GM10266 (cell line): ENCODE data around the gene PGR.

Experiments used
- DNase-seq: peaks from one replicate; pipeline ENCODE4 v3.0.0; 2012; ENCODE audit errors: extremely low spot score
- TF ChIP-seq, protein P1 (sequence below): IDR thresholded peaks from 2 replicates; pipeline ENCODE4 v1.5.1; 2012; ENCODE audit warnings: mild to moderate bottlenecking, low read depth; ENCODE audit not compliant: control insufficient read depth, insufficient read depth; ENCODE audit errors: missing control alignments

Gene PGR

DNA sequence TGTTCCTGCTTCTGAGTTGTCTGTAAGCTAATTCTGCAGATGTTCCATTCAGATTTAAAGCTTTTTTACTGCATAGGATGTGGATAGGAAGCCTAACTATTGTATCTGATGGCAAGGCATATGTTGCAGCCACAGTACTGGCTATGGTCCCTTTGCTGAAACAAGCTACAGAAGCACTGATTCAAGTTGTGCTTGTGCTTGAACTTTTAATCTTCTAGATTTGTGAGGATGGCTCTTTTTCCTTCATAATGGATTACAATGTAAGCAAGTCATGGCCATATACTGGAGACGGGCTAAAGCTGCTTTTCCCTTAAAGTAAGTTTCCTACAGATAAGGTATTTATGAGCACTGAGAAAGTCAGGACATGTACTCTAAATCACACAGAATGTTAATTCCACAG, 138.7 kb downstream of the PGR start:
- no peak for DNase-seq
- TF ChIP-seq, protein P1, sequence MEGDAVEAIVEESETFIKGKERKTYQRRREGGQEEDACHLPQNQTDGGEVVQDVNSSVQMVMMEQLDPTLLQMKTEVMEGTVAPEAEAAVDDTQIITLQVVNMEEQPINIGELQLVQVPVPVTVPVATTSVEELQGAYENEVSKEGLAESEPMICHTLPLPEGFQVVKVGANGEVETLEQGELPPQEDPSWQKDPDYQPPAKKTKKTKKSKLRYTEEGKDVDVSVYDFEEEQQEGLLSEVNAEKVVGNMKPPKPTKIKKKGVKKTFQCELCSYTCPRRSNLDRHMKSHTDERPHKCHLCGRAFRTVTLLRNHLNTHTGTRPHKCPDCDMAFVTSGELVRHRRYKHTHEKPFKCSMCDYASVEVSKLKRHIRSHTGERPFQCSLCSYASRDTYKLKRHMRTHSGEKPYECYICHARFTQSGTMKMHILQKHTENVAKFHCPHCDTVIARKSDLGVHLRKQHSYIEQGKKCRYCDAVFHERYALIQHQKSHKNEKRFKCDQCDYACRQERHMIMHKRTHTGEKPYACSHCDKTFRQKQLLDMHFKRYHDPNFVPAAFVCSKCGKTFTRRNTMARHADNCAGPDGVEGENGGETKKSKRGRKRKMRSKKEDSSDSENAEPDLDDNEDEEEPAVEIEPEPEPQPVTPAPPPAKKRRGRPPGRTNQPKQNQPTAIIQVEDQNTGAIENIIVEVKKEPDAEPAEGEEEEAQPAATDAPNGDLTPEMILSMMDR = no peak

DNA sequence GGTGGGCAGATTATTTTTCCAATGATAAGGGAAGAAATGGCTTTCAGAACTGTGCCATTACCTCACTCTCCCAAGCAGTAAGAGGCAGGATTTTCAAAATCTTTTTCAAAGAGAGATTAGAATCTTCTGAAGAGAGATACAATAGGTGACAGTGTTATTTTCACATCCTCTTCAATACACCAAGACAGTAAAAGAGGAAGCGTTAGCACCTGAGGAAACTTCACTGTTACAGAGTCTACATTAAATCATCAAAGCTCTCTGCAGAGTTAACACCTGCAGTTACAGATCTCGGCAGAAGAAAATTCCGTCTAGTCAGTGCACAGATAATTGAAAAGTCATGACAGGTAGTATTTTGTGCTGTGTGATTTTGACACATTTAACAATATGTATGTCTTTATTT, 144.9 kb downstream of the PGR start:
- DNase-seq = no peak
- TF ChIP-seq, protein P1 = no peak

DNA sequence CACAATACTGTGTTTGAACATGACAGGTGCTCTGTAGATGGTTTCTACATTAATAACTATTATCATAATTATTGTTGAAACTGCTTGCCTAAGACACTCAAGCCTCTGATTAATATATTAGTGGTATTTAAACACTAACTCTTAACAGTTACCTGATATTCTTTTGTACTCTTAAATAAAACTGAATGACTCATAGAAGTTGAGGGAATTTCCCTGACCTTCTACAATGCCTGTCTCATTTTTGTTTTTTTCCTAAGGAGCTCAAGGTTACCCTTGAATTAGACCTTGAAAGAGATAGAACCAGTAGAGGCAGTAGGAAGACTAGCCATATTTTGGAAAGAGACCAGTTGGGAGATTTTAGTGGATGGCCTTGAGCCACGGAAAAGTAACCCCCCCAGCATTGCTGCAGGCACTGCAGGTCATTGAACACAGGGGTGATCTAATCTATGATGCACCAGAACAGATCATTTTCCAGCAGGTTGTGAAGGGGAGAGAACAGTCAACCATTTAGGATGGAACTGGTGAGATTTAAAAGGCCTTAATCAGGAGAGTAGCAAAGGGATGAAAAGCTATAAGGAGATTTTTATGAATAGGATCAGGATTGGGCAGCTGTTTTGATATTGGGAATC, 148.3 kb downstream of the PGR start:
- no peak for DNase-seq
- TF ChIP-seq, protein P1 = no peak

DNA sequence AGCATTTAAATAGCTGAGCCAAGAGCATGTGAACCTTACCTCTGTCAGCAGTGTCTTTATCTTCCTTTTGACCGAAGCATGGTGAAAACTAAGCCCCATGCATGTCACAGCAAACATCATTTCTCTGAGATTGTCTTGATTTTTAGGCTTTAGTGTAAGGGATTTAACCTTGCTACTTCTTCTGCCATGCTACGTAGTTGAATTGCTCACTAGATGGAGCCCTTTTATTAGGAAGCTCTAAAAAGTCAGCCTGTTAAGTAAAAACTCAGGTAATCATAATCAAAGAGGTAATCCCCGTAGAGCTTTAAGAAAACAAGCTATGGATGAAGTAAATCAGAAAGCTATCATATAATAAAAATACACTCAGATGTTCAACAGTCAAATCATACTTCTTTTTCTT, 149.5 kb downstream of the PGR start:
- TF ChIP-seq, protein P1 = peak; percentile 15
- DNase-seq = no peak
